ENCODE data around the gene GSS.

GSS gene

DNA sequence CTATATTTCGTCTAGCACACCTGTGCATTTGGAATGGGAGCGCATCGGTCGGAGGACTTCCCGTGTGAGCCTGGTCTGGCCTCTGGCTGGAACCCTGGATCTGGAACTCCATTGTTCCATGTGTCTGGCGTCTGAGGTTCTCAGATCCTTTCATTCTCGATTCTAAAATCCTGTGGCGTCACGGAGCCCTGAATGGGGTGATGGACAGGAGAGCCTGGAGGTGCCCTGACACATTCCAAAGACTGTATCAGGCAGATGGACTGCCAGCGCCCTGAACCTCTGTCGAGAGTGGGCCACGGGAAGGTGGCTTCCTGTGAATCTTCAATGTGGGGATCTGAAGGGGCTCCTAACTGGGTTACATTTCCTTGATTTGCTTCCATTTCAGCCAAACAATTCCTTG is 20.7 kb upstream of the GSS start:
- no peak for DNase-seq

DNA sequence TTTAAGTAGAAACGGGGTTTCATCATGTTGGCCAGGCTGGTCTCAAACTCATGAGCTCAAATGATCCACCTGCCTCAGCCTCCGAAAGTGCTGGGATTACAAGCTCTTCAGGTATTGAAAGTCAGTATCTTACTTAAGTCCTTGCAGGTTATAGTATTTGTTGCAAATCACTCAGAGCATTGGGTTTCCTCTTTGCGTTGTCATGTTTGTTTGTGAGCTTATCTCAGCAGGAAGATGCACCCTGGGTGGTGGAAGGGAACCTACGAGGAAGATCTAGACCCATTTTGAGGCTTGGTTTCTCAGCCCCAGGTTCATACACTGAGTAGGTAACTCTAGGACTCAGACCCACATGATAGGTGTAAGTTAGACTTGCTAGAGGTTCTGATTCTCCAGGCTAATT is 18.6 kb upstream of the GSS start:
- no peak for DNase-seq

DNA sequence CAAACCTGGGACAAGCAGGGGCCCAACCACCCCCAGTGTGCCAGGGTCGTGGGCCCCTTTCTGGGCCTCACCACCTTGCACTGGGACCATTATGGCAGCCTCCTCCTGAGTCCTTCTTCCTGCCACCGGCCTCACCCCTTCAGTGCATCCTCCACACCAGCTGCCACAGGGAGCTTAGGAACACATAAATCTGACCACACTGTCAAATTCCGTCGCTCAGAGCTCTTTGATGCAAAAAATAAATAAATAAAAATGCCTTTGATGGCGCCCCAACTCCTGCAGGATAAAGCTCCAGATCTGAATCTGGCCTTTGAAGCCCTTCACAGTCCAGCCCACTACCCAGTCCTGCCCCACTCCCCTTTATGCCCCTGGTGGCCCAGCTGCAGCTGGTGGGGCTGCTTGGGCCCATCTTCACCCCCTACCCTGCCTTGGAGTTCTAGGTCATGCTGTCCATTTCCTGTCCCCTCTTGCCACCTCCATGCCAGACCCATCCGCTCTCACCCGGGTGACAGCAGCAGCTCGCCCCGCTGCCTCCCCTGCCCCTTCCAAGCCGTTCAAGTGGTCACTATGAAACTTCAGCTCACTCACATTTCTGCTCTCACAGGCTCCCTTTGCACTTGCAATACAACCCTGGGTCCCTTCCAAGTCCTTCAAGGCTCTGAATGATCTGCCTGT is 16.1 kb upstream of the GSS start:
- DNase-seq, result no peak

DNA sequence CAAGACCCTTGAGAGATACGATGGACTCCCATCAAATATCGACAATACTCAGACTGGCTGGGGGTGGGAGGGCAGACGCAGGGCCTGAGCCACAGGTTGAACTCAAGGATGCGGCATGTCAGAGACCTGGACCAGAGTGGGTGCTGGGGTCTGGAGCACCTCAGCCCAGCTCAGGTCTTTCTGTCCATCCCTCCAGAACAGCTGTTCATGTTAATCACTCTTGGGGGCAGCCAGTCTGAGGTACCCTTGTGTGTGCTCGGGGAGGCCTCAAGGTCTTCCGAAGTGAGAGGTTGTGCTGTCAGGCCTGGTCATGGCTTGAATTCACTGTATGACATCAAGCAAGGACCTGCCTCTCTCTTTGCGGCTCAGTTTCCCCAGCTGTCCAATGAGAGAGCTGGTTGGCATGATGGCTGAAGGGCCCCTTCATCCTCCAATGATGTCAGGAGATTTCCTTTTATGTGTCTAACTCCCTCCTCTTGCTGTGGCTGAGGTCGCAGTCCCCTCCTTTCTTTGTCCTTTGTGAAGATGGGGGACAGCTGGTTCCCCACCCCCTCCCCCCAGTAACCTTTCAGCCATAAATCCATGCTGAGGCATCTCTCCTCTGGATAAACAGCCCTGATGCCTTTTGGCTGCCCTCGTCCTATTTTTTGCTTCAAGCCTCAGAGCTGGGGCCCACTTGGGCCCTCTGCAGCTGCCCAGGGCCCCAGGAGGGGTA is 15.4 kb upstream of the GSS start:
- DNase-seq, result no peak

DNA sequence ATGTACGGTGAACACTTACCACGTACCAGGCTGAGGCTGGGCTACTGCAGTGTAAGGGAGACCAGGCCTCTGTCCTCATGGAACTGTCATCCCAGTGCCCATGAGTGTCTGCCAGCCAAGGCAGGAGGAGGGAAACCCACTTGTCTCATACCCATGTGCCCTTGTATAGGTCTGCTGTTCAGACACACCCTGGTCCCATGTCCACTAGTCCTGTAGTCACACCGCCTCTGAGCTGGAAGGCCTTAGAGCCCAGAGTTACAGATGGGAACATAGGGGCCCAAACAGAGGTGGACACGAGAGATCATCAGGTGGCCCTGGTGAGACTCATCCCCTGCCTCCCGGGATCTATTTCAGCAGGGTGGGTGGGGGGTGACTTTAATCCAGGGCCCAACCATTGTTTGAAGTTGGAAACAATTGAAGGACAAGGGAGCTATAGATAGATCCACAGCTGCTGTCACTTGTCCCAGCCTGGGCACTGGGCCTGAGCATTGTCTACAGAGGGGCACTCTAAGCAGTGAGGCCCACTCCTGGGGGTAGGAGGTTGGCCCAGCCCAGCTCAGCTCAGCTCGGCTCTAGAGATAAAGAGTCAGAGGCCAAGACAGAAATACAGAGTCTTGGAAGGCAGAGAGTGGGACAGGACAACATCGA is 14.7 kb upstream of the GSS start:
- no peak for DNase-seq

DNA sequence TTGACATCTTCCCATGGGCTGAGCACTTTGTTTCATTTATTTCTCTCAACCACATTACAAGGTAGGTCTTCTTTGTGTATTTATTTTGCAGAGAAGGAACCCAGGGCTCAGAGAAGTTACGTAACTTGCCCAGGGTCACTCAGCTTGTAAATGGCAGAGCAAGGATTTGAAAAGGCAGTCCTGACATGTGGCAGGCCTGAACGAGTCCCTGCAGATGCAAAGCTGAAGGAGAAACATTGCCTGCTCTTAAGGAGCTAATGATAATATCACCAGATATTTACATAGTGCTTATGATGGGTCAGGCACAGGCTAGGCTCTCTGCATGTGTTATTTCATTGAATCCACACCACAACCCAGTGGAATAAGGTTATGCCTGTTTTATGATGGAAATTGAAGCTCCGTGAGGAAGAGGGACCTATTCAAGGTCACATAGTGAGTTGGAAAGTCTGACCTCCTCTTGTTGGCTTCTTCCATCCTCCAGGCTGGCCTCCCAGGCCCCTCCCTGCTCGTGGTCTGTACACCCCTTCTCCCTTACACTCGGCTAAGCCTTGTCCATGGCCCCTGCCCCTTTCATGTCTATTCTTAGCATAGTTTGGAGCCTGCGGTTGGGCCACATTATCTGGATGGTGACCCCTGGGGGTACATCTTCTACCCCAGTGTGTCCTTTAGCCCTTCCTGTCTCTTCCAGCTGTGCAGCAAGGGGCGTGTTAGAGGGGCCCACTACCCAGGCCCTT is 12.6 kb upstream of the GSS start:
- DNase-seq, result no peak

DNA sequence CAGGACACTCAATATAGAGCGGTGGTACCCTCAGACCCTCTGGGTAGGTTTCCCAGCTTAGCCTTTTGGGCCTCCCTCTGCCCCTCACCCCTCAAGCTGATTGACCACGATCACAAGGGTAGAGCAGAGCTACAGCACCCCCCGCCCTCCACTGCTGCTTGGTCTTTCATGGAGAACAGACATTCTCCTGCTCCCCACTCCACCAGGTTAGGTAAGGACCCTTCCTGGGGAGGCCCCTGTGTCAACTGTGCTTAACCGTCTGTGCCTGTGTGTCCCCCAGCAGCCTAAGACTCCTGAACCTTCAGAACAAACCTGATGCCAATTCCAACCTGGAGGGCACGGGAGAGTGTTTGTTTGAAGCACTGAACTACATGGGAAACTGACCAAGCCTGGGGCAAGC is 11.8 kb upstream of the GSS start:
- DNase-seq, result no peak

DNA sequence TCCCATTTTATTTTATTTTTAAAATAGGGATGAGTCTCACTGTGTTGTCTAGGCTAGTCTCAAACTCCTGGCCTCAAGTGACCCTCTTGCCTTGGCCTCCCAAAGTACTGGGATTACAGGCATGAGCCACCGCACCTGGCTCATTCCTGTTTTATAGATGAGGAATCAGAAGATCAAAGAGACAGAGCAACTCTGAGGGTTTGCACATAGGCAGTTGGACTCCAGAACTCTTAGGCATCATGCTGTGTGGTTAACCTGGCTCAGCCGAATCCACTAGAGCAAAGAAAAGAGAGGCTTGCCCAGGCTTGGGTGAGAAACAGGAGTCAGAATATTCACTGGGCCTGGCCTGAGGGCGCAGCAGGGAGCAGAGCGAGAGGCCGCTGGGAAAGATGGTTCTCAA is 9.4 kb upstream of the GSS start:
- no peak for DNase-seq

DNA sequence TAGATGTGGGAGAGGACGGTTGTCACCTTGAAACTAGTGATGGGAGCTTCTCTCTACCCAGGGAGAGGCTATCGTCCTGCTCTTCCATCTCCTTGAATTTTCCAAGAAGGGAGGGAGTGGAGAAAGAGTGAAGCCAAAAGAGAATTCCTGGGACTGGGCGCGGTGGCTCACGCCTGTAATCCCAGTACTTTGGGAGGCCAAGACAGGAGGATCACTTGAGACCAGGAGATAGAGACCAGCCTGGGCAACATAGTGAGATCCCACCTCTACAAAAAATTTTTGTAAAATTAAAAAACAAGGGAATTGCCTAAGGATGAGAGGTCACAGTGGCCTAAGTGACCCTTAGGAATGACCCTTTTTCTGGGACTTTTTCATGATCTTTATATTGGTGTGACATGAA is 8.9 kb upstream of the GSS start:
- DNase-seq, result no peak

DNA sequence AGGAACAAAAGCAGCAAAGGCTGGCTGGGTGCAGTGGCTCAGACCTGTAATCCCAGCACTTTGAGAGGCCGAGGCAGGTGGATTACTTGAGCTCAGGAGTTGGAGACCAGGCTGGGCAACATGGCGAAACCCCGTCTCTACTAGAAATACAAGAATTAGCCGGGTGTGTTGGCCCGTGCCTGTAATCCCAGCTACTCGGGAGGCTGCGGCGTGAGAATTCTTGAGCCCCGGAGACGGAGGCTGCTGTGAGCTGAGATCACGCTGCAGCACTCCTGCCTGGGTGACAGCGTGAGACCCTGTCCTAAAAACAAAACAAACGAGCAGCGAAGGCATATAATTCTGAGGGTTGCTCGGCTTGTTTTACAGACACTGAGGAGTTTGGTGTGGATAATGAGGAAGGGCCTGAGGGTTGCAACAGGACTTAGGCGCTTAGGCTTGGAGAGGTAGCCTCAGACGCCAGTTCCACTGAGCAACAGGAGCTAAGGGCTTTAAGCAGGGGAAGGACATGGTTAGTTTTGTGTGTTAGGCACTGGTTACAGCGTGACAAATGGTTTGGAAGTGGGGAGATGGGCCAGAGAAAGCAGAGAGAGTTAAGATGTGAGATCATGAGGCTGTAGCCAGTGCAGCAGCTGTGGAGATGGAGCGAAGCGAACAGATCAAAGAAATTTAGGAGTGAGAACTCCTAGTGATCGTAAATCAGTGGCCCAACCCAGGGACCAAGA is 1.3 kb upstream of the GSS start:
- no peak for DNase-seq

DNA sequence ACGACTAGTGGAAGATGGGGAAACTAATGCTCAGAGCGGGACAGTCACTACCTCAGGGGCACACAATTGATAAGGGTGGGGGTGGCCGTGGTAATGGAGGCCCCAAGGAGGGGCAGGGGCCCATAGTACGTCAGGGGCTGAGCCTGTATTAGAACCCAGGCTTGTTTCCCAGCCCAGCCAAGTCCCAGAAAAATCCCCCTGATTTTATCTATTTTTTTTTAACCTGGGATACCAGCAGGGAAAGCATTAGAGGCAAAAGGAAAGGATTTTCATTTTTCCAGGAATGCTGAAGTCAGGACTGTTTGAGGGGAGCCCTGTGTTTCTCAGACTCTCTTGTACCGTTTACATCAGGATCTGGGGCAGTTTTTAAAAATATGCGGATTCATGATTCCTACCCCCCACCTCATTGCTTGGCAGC is 444 bp upstream of the GSS start:
- no peak for DNase-seq

DNA sequence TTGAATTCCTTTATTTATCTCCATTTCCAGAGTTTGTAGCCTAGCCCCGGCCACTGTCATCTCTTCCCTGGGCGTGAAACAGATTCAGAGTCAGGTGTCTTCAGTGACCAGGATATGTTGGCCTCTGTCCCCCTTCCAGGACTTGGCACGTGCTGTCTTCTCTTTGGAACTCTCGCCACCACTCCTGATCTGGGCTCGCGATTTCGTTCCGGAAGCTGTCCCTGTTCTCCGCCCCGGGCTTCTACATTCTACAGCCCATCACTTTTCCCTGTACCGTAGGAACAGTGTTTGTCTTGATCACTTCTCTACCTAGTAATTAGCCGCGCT is 739 bp downstream of the GSS start:
- no peak for DNase-seq

DNA sequence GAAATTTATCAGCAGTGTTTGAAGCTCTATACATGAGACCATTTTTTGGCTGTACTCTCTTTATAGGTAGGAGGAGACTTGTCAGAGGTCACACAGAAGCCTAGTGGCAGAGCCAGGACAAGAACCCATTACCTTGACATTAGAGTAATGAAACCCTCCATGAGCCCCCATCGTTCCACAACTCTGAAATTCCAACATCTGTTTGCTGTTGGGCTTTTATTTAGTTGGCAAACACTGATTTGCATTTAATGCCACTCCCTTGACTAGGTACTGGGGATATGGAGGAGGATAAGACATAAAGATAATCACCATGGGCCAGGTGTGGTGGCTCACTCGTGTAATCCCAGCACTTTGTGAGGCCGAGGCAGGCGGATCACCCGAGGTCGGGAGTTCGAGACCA is 1.6 kb downstream of the GSS start:
- DNase-seq, result no peak

DNA sequence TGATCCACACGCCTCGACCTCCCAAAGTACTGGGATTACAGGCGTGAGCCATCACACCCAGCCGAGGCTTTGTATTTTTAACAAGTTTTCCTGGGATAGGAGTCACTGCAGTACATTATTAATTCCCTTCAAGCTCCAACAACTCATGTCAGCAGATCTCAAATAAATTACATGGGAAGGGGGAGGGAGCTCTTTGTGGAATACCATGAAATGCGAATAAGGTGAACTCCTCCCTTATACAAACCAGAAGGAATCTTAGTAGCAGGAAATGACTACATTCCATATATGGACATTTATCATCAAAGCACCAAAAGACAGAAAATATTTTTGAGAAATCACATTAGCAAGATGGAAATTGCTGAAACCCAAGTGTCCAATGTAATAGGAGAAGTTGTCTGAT is 2.9 kb downstream of the GSS start:
- DNase-seq, result no peak

DNA sequence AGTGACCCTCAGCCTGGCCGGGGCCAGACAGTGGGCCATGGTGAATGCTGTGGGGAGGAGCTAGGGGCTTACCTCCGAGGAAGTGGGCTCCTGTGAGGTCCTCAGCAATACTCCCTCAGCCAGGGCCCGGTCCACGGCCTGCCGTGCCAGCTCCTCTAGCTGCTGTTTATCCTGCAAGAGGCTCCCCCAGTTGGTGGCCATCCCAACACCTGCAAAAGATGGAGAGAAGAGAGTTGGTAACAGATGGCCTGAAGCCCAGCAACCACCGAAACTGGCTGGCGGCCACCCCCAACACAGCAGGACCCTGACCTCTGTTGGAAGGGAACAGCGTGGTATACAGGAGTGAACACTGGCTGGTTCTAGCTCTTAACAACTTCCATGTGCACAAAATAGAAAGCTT is 4.0 kb downstream of the GSS start:
- no peak for DNase-seq

DNA sequence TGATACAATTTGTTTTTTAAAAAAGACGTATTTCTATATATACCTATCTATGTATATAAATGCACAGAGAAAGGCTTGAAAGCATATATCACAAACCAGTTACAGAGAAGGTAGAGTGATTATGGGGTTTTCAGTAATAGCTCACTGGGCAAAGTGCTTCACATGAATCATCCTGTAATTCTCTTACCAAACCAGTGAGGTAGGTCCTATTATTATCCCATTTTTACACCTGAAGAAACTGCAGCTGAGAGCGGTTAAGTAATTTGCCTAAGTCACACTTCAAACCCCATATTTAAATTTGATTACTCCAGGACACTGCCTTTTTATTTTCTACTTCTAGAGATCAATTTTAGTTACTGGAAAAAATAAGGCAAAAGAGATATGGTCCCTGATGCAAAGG is 4.4 kb downstream of the GSS start:
- DNase-seq, result no peak

DNA sequence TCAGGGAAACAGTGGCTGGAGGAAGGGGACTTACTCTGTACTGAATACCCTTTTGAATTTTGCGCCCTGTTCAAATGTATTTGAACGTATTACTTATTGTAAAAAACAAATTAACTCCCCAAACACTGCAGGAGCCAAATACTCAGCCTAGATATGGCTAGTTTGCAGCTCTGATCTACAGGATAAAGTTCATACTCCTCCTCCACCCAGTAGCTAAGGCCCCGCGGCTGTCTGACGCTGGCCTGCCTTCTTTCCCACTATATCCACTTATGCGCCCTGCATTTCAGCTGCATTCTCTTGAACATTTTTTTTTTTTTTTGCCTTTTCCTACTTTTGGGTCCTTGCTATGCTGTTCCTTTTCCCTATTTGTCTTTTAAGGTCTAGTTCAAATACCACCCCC is 6.5 kb downstream of the GSS start:
- no peak for DNase-seq

DNA sequence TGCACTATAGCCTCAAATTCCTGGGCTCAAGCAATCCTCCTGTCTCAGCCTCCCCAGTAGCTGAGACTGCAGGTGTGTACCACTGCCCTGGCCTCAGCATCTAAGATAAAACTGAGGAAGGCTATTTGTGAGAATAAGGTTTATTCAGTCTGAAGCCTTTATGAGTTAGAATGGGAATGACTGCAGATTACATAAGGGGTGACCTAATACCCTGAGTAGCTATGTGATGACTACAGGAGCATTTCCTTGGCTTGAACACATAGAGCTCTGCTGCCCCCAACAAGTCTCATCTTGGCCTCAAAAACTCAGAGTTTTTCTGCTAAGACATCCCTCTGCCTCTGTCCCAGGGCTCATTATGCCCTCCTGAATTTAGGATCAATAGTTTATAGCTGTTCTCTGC is 7.6 kb downstream of the GSS start:
- no peak for DNase-seq

DNA sequence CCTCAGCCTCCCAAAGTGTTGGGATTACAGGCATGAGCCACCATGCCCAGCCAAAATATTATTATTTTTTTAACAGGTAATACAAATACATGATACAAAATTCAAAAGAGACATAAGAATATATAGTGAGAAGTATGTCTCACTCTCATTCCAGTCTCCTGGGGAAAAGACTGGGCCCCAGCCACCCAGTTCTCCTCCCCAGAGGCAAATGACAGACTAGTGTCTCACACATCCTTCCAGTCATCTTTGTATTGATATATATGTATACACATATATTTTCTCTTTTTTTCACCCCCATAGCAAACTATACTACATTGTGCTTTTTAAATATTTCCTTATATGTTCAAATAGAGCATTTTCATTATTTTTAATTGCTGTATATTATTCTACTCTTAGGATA is 8.3 kb downstream of the GSS start:
- no peak for DNase-seq

DNA sequence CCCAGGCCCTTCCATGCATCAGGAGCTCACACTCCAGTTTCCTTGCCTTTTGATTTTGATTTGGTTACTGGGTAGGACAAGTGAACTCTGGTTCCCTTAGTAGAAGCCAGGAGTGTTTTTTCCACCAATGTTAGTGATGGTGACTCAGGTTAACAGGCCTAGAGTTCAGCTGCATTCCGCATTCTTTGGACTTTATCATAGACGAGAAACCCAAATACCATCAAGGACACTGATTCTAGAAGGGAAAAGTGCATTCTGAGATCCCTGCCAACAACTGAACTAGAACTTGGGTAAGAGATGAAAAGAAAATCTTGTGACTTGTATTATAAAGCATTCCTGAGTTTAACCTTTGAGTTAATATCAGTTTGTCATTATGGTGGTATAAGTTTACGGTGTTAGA is 8.9 kb downstream of the GSS start:
- DNase-seq, result no peak

DNA sequence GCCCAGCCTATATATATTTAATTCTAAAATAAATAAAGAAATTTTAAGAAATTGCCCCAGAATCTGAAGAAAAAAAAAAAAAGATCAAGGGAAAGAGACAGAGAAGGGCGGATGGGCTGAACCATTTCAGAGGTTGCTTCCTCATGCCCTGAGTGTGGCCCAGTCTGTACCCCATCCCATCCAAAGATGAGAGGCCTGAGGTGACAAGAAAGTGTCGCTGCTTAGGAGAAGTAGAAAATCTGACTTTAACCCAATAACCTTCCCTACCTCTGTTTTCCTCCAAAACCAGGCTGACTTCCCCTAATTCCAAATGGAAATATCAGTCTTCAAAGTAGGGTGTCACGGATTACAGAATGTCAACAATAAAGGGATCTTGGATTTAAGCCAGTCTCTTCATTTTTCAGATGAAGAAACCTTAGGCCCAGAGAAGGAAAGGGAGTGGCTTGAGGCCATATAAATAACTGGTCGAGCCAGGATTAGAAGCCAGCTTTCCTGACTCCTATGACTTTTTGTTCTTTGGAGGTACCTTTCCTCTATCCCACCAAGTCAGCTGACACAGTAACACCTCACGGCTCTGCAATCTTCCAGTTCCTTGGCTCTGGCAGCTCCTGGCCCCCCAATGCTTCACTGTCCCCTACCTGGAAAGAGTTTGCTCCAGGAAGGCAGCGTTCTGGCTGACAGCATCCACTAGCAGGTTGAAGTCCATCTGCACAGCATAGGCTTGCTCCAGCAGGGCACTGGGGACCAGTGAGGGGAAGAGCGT is 10.1 kb downstream of the GSS start:
- no peak for DNase-seq

DNA sequence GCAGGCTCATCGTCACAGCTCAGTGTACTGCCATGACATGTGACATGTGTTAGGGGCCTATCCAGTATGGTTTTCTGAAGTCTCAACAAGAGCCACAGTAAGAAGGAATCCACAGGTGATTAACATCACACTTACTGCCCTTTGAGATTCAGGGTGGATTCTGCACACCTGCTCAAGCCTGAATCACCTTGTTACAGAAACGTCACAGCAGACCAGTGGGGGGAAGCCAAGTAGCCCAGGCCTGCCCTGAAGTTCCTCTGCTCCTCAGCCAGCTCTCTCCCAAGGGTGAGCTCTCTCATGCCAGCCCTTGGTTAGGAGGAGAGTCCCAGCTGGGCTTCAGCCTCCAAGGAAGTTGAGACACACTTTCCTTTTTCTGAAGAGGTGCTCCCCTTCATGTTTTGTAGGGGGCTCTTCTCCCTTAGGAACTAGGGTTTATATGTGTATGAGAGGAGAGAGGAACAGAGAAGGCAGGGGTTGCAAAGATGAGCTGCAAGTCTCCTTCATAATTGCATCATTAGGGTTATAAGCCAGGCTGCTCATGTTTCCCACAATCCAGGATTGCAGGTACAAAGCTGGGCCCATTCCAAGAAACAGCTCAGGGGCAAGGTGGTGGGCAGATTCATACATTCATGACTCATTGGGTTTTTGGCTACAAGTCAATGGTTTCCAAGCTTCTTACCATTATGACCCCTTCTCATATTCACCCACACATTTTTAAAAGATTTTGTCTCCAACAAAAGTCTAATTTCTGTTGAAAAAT is 11.6 kb downstream of the GSS start:
- DNase-seq, result no peak
